GM18909 (cell line): ENCODE data around the gene TRAPPC8.
A peak's percentile ranks its signal among the peaks of the same experiment; 100 is the strongest.
"Not testable (repeated sequence)": the region's sequence is repeated elsewhere in the genome, so short reads cannot be mapped to it uniquely, and the experiment has no call there.

Source experiments
- ATAC-seq: cut with Tn5 transposase; IDR thresholded peaks from one replicate; pipeline ENCODE4 v1.9.1; 2021; ENCODE audit warnings: mild to moderate bottlenecking; ENCODE audit not compliant: unreplicated experiment, poor library complexity

TRAPPC8 gene

GRCh38 chr18:31942999-31943877 lies at the start of gene TRAPPC8:
TRAPPC8 (minus strand) TSS chr18:31943128; CDS start chr18:31942764, 364 bp downstream.
- ATAC-seq: peak; percentile 88

- ATAC-seq: peak; percentile 100
Observed at GRCh38 chr18:31990823-31991222, 47.9 kb upstream of the TRAPPC8 start.

DNA sequence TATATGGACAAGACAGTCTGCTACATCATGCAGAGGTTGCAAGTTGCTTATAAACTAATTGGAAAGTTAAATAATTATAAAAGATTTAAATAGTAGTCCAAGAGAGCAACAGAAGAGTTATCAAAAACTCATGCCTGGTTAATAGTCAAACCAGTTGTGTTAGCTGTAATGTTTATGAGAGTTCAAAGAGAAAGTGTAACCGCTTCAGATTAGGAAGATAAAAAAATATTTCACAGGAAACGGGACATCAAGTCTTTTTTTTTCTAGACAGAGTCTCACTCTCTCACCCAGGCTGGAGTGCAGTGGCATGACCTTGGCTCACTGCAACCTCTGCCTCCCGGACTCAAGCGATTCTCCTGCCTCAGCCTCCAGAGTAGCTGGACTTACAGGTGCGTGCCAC lies 41.0 kb upstream of the TRAPPC8 start:
- ATAC-seq: no peak

DNA sequence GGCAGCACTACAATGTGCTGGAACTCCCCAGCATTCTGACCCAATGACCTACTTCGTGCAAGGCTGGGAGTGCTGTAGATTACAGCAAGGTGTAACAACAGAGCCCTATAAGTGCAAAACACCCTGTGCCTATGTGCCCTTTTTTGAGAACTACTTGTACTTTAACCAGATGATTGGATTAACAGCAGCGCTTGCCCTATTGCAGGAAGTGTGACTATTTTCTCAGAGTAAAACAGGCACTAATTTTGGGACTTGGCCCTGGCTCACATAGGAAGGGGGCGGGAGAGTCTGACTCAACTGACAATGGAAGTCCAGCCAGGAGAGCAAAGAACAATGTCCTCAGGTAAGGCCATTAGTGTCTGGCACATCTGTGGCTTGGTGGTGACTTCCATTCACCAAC lies 40.1 kb upstream of the TRAPPC8 start:
- ATAC-seq: no peak

DNA sequence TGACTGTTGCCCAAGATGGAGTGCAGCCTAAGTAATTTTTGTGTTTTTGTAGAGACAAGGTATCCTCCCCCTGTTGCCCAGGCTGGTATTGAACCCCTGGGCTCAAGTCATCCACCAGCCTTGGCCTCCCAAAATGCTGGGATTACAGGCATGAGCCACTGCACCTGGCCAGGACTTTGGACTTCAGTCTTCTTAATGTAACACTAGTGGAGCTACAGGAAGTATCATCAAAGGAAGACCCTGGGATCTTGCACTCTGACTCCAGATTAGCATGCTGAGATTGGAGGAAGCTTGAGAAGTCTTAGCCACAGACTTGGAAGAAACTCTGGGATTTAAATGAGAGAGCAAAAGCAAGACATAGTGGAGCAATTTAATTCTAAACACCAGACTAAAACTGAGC lies 37.9 kb upstream of the TRAPPC8 start:
- no peak for ATAC-seq

DNA sequence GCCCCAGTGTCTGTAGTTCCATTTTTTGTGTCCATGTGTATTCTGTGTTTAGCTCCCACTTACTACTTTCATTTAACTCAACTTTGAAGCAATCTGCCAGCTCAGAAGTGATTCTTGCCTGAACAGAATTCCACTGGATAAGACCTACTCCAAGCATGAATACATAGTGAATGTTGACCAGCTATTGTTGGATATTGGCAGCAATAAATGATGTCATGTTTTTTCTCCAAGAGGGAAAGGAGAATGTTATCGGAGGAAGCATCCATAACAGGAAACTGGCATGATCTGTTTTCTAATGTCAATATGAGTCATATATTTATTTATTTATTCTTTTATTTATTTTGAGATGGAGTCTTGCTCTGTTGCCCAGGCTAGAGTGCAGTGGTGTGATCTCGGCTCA lies 36.8 kb upstream of the TRAPPC8 start:
- no peak for ATAC-seq

GRCh38 chr18:31978616-31979015 lies 35.7 kb upstream of the TRAPPC8 start:
- ATAC-seq: no peak

GRCh38 chr18:31977270-31977872 lies 34.4 kb upstream of the TRAPPC8 start:
- ATAC-seq: no peak

DNA sequence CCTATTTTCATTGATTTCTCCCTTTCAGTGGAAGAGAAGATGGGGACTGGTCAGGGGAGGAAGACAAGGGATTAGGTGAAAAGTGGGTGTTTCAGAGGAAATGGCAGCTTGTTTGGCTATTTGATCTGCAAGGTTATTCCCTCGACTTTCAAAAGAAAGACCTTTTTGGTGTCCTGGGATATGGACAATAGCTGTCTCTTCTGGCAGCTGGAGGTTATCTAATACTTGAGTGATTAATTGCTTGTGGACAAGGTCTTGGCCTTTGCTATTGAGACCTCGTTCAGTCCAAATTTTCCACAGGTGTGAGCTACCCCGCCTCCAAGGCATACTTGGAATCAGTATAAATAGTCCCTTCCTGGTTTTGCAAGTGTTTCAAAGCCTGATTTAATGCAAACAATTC lies 33.3 kb upstream of the TRAPPC8 start:
- ATAC-seq: no peak

DNA sequence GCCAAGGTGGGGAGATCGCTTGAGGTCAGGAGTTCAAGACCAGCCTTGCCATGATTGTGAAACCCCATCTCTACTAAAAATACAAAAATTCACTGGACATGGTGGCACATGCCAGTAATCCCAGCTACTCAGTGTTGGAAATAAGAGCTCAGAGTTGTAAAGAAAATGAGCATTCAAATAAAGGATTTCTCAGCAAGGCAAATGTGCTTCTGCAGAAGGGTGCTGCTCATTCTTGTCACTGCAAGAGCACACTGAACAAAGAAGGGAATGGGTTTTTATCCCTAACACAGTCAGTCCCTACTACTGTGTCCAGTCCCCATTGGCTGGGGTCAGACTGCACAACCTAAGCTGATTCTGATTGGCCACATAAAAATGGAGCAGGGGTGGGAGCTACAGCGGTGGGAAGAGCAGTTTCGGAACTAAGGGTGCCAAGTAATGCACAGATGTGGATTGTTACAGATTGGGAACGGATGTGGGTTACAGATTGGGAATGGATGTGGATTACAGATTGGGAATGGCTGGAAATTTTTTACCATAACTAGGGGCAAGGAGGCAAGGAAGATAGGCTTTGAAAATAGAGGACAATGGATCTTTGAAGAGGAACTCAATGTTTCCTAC lies 31.1 kb upstream of the TRAPPC8 start:
- no peak for ATAC-seq

GRCh38 chr18:31970617-31971016 lies 27.7 kb upstream of the TRAPPC8 start:
- ATAC-seq: no peak

GRCh38 chr18:31965316-31965970 lies 22.5 kb upstream of the TRAPPC8 start:
- no peak for ATAC-seq

- no peak for ATAC-seq
Observed at GRCh38 chr18:31957728-31958127, 14.8 kb upstream of the TRAPPC8 start.

GRCh38 chr18:31954349-31954748 lies 11.4 kb upstream of the TRAPPC8 start:
- ATAC-seq: no peak

- ATAC-seq: not testable (repeated sequence)
Observed at GRCh38 chr18:31953699-31954098, 10.8 kb upstream of the TRAPPC8 start.

DNA sequence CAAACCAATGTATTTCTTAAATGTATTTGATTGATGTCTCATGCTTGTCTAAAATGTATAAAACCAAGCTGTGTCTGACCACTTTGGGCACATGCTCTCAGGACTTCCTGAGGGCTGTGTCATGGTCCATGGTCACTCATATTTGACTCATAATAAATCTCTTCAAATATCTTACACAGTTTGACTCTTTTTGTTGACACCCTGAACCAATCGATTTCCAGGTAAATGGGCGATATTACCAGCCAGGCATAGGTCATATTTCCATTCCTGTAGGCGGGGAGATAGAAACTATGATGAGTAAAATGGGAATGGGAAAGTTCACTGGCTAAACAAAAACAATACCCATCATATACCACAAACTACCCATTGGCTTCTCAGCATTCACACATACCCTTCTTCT lies 9.3 kb upstream of the TRAPPC8 start:
- ATAC-seq: no peak

GRCh38 chr18:31950583-31950982 lies 7.7 kb upstream of the TRAPPC8 start:
- no peak for ATAC-seq

DNA sequence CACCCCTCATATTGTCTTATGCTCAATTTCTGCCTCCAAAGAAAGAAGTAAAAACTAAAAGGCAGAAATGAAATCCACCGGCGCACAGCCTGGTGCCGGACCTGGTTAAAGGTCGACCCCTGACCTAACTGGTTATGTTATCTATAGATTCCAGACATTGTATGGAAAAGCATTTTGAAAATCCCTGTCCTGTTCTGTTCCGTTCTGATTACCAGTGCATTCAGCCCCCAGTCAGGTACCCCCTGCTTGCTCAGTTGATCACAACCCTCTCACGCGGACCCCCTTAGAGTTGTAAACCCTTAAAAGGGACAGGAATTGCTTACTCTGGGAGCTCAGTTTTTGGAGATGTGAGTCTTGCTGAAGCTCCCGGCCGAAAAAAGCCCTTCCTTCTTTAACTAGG lies 5.4 kb upstream of the TRAPPC8 start:
- ATAC-seq: not testable (repeated sequence)

GRCh38 chr18:31946305-31947046 lies 3.5 kb upstream of the TRAPPC8 start:
- no peak for ATAC-seq
